Omental fat pad (tissue), 4 donors: ENCODE data around the gene CORO7. TPM values are rescaled to one million over a fixed set of nuclear protein-coding genes. Genes with fewer than 3 reads are reported as not detected.

Experiments used
- ATAC-seq: fragments of 150-250 bp; one replicate; pipeline ENCODE4 v1.9.1; 2016; ENCODE audit warnings: mild to moderate bottlenecking, moderate library complexity; ENCODE audit not compliant: low FRiP score
- DNase-seq: peaks from one replicate; pipeline ENCODE4 v3.0.0-alpha.2; 2019; ENCODE audit warnings: low spot score
- CTCF ChIP-seq, 3 donors: fragments of 450-650 bp; IDR thresholded peaks; one replicate each; pipeline ENCODE4 v1.5.1; 2016 to 2017; ENCODE audit warnings: antibody characterized with exemption in 3 of 3, mild to moderate bottlenecking in 3 of 3, moderate library complexity in 2 of 3
- total RNA-seq, 4 donors: library from RNA; depleted of rRNA; stranded (reverse); fragments of >200 nt; gene quantifications; one replicate each; pipeline ENCODE4 v1.1.0, GENCODE V29; 2016

Gene CORO7
- total RNA-seq, 4 donors from 2014 or later: 15.1 to 46.3 (median 27.5) TPM

- ATAC-seq (no peak), DNase-seq (no peak)
- no peak for TF ChIP-seq CTCF (IDR thresholded peaks at IDR 0.05)
Observed at GRCh38 chr16:4383591-4384444, 32.6 kb downstream of the CORO7 start.

GRCh38 chr16:4382795-4383357 lies 33.5 kb downstream of the CORO7 start:
- DNase-seq: no peak
- TF ChIP-seq CTCF (IDR thresholded peaks at IDR 0.05): no peak
- ATAC-seq: no peak

- ATAC-seq (no peak), DNase-seq (no peak)
- no peak for TF ChIP-seq CTCF (IDR thresholded peaks at IDR 0.05)
Observed at GRCh38 chr16:4381935-4382794, 34.2 kb downstream of the CORO7 start.

- DNase-seq: no peak
- no peak for TF ChIP-seq CTCF (IDR thresholded peaks at IDR 0.05)
- no peak for ATAC-seq
Observed at GRCh38 chr16:4381072-4381934, 35.1 kb downstream of the CORO7 start.

- no peak for ATAC-seq
- DNase-seq: no peak
- no peak for TF ChIP-seq CTCF (IDR thresholded peaks at IDR 0.05)
Observed at GRCh38 chr16:4380119-4381063, 36.0 kb downstream of the CORO7 start.
